Ammon's horn (tissue), 1 donor: Measurements from ENCODE around the gene CAMK2N1.
"Not testable (repeated sequence)": the region's sequence is repeated elsewhere in the genome, so short reads cannot be mapped to it uniquely, and the experiment has no call there.

Experiments
- DNase-seq: peaks from one replicate; pipeline ENCODE4 v3.0.0-alpha.2; 2016; ENCODE audit warnings: low spot score

The CAMK2N1 gene

DNA sequence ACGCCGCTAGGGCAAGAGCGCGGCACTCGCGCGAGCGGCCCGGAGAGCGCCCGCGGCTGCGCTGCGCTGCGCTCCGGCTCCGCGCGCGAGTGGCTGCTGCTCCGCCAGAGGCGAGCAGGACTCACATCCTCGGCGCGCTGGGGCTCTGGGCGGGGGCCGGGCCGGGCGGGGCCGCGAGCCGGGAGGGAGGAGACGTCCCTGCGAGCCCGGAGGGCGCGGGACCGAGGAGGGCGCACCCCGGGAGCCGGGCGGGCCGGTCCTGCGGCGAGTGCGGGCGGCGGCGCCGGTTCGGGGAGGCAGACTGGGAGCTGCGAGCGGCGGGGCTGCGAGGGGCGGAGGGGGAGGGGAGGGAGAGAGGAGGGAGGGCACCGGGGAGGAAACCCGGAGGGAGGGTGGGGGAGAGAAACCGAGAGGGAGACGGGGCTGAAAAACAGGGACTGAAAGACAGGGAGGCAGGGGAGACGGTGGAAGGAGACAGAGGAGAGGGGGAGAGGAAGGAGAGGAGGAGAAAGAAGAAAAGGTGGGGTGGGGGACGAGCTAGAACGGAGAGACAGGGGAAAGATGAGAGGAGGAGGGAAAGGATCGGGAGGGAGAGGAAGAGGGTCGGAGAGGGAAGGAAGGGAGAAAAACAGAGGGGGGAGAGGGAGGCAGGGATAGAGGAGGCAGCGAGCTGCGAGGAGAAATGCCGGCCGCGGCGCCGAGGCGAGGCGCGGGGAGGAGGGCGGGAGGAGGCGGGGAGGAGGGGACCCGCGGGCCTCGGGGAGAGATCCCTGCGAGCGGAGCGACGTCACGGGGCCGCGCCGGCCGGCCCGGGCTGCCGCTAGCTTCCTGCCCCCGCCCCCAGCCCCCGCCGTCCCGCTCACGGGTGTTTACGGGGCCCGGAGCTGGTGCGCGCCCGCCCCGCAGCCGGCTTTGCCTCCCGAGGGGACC lies at the start of gene CAMK2N1:
CAMK2N1 (minus strand) TSS at position 684 of the 930 bp plus-strand sequence. CDS start 831 bp downstream, outside the sequence.
- peak; percentile 83 for DNase-seq

DNA sequence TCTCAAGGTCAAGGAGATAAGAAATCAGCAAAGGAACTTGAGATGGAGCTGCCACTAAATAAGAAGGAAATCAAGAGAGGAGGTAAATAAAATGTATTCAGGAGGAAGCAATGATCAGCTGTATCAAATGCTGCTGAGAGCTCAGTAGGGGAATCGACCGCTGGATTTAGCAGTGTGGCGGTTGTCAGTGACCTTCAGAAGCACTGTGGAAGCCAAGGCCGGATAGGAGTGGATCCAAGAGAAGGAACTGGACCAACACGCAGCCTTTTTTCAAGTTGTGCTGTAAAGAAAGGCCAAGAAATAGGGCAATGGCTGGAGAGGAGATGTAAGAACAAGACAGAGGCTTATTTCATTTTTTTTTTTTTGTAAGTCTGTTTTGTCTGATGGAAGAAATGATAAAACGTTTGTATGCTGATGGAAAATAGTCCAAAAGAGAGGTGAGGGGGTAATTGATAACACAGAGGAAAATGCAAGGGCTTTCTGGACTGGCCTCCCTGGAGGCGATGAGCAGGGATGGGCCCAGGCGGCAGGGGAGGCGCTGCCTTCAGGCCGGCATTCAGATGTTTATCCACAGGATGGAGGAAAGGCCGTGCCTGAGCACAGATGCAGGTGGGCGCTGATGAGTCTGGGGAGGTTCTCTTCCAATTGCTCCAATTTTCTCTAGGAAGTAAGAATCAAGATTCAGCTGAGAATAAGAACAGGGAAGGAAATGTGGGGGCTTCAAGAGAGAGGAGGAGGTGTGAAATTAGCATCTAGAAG lies 48.8 kb upstream of the CAMK2N1 start:
- DNase-seq, result no peak

DNA sequence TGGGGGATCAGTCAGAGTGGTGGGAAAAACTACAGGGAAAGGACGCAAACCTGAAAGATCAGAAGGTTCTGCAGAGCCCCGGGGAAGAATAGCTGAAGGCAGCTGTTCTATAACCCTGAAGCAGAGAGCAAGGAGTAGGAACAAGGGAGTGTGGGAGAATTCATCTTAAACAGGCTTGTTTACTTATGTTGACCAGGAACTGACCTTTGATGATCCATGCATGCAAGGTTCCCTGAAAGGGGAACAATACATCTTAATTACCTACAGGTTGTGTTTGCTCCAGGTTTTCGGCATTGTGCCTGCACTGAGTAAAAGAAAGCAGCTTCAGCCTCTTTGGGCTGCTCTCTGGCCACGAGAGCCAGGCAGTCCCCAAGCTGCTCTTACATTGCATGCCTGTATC lies 47.6 kb upstream of the CAMK2N1 start:
- DNase-seq, result no peak

DNA sequence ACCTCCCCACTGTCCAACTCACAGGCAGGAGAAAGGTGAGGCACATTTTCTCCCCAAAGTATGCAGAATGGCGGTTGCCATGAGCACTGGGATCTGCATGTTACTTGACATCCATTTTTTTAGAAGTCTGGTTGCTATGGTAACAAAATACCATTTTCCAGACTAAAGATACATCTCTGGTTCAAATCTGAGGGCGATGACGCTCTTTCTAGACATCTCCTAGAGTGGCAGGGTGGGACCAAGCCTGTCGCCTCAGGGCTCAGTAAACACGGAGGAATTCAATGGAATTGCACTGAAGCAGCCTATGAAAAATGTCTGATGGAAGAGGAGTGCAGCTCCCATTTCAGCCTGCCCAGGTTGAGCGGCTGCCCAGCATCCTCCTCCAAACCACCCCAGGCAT lies 44.9 kb upstream of the CAMK2N1 start:
- peak; percentile 17 for DNase-seq

DNA sequence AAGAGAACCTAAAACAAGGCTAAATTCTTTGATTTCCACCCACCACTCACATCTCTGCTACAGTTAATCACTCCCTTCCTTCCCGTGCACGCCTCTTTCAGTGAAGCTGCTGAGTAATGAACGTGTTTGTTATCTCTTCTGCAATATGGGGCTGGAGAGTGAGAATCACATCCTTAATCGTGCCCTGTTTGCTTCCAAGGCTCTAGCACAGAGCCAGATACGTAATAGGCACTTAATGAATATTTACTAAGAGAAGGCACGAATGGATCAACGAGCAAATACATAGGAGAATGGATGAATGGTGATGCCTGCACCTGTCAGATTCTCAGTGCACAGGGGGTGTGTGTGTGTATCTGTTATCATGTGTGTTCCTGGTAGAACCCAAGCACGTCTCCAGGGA lies 44.3 kb upstream of the CAMK2N1 start:
- no peak for DNase-seq

DNA sequence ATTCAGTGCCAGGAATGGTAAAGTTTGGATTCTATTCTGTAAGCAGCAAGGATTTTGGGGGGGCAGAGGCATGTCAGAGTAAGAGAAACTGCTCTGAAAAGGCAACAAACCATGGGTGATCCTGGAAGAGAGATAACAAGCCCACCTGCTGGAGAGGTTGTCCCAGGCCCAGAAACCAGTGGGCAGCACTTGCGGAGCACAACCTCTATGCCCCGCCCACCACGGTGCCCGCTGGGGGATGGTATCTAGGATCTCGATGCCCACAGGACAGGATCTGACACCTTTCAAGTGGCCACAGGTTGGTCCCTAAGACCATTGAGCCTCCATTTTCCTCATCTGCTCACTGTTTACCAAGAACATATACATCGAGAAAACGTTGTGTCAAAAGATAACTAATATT lies 42.2 kb upstream of the CAMK2N1 start:
- DNase-seq, result no peak

DNA sequence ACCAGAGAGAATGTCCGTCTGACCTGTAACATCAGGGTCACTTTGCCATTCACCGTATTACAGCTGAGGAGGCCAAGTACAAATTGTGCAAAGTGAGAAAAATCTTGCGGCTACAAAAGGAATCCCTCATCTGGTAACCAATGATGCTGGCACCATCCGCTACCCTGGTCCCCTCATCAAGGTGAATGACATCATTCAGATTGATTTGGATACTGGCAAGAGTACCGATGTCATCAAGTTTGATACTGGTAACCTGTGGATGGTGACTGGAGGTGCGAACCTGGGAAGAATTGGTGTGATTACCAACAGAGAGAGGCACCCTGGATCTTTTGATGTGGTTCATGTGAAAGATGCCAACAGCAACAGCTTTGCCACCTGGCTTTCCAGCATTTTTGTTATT lies 40.3 kb upstream of the CAMK2N1 start:
- DNase-seq, result no peak

DNA sequence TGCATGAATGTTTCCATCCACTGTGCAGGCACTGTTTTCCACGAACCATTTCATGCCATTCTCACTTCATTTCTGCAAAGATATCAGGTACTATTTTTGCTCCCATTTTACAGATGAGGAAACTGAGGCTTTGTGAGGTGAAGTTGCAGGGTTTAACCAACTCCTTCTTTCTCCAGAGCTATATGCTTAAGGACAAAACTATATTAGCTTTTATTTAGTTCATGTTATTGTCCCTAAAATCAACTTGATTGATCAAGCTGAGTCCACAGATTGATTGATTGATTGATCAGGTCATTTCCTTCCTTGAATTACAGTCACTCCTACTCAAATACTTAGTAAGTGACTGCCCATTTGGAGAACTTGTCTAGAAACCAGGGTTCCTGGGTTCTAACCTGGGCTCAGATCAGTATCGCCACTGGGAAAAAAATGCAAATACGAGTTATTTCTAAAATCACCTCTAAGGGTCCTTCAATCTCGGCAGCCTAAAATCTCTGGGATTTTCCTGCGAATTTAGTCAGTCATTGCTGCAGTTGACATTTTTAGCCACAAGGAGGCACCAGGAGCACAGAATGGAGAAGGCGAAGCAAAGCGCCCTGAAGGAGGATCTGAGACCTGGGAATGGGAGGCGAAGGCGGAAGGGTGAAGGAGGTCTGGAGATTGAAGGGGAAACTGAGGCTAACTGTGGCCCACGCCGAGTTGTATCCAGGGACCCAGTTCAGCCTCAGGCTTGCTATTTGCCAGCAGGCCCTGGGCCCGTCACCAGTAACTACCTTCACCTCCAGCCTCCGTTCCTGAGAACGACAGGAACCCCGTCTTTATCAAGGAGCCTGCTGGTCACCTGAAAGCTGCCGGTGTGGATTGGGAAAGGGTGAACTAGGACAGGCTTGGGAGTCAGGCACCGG lies 36.2 kb upstream of the CAMK2N1 start:
- DNase-seq, result peak; percentile 81

DNA sequence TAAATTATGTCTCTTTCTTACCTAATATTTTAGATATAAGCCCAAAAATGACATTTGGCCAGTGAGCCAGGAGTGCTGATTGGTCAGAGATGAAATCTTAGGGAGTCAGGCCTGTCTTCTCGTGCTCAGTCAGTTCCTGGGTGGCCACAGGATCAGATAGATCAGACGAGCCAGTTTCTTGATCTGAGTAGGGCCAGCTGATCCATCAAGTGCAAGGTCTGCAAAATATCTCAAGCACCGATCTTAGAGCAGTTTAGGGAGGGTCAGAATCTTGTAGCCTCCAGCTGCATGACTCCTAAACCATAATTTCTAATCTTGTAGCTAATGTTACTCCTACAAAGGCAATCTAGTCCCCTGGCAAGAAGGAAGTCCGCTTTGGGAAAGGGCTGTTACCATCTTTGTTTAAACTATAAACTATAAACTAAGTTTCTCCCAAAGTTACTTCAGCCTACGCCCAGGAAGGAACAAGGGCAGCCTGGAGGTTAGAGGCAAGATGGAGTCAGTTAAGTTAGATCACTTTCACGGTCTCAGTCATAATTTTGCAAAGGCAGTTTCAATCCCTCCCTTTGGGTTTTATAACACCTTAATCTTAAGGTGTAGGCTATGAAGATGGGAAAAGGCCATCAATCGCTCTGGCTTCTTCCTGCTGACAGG lies 33.7 kb upstream of the CAMK2N1 start:
- not testable (repeated sequence) for DNase-seq

DNA sequence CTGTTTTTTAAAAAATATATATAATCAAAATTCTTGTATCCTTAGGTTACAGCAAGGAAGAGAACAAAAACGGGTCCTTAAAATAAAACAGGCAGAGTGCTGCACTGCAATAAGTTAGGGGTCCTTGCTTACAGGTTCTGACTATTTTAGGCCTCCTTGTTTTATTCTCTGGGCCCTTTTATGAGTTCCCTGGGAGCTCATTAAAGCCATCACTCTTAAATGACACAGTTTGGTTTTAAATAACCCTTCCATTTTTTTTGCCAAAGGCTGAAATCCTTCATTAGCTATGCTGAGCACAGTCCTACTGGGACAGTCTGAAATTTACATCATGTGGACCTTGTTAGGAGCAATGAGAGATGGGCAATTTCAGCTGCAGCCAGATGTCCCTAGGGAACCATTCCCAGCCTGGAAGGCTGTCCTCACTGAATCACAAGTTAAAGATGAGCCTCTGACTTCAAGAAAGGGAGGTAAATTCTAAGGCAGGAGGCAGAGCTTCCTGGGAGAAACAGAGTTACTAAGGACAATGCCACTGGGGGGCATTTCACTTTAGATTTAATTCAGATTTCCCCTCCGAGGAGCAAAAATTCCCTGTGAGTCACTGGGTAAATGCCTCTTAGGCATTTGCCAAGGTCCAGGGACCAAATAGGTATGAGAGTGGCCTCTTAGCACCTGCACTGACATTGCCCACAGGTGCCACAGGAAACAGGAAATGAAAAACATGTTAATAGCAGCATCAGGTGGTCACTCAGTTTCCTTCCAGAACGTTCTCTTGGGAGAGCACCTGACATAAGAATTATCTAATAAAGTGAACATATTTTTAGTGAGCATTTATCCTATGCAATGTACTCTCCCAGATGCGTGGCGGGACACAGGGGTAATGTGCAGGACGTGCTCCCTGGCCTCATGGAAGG lies 25.8 kb upstream of the CAMK2N1 start:
- no peak for DNase-seq

DNA sequence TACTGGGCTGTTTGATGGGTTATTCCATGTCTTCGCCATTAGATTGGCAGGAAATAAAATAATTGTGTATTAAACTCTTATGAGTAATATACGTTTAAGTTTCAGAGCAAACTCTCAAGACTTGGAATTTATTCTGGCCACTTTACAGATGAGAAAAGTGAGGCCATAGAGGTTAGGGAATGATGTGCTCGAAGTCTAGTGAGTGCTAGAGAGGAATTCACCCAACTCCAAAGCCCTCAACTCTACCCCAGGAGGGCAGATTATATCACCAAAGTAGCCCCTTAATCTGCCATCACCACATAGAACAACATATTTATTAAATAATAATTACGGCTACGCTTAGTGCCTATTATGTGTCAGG lies 22.4 kb upstream of the CAMK2N1 start:
- DNase-seq, result no peak

DNA sequence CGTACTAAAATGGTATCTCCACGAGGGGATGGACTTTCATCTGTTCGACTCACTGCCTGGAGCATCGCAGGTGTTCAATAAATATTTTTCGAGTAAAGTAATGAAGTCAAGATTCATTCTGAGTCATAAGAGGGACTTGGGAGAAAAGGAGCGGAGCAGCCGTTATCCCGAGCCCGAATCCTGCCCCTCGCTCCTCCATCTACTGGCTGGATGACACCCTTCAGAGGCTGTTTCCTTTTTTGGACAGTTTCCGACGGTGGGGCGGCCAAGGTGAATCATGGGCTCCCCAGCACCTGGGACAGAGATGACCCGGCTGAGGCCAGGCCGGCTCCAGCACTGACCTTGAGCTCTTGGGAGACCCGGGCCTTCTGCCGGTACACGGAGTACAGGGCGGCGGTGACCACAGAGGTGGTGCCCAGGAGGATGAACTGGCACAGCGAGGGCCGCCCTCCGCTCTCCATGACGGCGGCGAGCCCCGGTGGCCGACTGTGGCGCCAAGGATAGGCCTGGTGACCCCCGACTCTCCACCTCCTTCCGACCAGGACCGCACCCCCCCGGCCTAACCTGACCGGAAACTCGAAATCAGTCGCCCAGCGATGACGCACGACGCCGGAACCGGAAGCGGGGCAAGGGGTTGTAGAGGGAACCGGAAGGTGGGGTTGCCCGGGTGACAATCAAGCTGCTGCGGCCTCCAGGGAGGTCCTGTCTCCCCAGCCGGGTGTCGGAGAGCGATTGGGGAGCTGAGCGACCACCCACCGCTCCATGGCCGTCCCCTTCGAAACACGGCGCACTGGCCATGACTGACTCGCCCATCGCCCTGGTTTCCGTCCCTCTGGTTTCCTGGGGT lies 21.8 kb upstream of the CAMK2N1 start, which contains the start of gene MUL1:
MUL1 (minus strand) TSS at position 588 of the 847 bp plus-strand sequence; CDS start at position 461, 127 bp downstream.
- DNase-seq, result peak; percentile 94

DNA sequence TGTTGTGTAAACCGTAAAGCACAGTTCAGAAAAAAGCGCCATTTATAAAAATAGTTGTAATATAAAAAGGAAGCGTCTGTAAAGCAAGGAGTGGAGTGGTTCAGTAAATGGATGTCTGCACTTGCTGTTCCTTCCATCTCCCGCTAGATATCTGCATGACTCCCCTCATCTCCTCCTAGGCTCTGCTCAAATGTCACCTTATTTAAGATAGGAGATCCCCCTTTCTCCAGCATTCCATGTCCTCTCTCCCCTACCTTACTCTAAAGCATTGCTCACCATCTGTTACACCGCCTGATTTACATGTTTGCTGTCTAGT lies 21.2 kb upstream of the CAMK2N1 start:
- DNase-seq, result no peak

DNA sequence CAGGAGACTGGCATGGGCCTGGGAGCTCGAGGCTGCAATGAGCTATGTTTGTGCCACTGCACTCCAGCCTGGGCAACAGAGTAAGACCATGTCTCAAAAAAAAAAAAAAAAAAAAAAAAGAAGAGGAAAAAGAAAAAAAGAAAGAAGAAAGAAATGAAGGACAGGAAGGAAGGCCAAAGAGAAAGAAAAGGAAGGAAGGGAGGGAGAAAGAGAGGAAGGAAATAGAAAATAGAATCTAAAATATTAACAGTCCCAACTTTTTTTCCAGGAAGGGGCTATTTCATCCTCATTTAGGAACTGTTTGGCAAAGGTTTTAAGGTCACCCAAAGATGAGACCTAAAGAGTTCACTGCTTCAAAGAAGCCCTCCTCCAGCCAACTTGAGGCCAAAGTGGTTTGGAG lies 19.5 kb upstream of the CAMK2N1 start:
- no peak for DNase-seq

DNA sequence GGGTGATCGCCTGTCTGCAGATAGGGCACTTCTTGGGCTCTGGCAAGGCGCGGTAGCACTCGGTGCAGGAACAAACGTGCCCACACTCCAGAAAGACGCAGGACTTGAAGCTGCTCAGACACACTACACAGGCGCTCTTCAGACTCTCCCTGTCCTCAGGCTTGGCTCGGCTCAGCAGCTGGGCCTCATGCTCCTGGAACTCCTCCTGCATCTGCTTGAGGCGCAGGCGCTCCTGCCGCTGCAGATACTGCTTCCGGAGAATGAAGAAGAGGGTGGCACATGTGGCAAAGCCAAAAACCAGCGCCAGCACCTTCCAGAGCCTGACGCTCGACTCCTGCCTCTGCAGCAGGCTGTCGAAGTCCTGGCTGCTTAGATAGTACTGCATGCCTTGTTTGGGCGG lies 14.7 kb upstream of the CAMK2N1 start:
- no peak for DNase-seq

DNA sequence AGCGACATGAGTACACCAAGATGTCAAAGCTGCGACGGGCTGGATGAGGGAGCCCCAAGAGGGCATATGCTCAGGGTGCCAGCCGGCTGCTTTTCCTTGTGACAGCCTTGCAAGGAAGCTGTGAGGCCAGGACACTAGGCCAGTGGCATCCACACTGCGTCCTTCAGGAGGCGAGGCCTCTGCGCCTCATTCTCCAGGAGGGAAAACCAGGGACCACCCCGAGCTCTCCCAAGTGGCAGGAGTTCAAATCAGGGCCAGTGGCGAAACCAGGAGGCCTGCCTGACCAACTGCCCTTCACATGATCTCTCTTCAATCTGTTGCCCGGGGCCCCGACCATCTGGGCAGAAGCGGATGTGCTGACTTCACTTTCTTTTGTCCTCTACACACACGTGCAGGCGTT lies 13.7 kb upstream of the CAMK2N1 start:
- DNase-seq, result no peak

DNA sequence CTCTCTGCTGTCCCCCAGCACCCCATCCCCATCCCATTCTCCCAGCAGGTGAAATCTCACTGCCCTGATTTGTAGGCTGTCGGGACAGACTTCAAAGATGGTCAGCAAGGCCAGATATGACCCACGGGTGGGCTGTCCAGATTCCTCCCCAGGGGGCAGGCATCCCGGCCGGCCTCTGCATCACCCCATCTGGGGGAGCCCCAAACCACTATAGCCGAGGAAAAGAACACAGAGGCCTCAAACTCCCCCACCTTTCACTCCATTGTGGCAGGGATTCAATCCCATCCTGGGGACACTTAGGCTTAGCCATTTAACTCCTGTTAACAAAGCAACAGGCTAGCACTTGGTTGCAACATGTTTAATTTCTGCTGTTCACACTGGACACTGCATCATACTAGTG lies 13.1 kb upstream of the CAMK2N1 start:
- no peak for DNase-seq

DNA sequence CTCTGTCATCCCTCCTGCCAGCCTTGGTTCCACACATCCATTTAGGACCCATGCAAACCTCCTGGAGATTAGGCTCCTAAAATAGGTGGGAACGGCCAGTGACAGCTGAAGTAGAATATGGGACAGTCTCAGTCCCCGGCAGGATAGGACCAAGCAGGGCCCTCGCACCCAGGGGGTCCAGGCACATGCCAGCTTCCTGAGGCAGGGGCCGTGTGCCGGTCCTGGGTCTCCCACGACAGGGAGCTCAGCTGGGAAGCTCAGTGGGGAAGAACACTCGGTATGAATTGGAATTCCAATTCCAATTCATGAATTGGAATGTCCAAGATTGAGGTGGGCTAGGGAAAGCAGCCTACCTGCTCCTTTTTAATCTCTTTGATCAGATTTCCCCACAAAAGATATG lies 12.1 kb upstream of the CAMK2N1 start:
- DNase-seq, result no peak

DNA sequence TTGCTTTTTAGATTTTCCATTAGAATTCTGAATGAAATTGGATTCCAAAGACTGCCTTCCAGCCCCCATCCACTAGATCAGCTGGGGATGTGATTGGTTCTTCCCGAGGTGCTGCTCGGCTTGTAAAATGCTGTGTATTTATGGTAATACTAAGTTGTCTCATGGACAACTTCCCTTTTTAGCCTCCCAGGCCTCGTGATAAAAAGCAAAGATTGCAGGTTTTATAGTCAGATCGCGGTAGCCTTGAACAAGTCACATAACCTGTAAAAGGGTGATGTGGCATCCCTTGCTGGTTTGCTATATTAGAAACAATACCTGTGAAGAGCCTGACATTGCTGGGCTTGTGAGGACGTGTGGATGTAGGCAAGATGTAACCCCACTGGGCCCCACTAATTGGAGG lies 11.5 kb upstream of the CAMK2N1 start:
- DNase-seq, result no peak
